ENCODE data around the gene LNX1. TPM values are rescaled to one million over a fixed set of nuclear protein-coding genes. Genes with fewer than 3 reads are reported as not detected.

Gene LNX1
- total and polyA plus RNA-seq, 2 of the 8 experiments (the other 6 are each of a cell fraction or from before 2014, with no cell fraction given) = 2.7 to 3.8 TPM

DNA sequence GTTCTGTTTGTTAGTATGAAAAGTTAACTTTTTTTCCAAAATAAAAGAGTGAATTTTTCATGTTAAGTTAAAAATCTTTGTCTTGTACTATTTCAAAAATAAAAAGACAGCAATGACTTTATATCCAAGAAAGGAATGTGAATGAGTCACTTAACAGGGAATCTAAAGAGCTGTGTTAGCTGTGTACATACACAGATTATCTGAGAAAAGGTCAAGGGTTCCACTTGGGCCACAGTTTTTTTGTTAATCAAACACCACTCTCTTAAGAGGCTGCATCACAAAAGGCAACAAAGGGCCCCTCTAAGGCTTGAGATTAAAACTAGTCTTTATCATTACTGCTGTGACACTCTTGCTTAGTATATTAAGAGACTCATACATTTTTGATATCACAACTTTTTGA is 131.7 kb downstream of the LNX1 start (continued):
- TF ChIP-seq, protein P1, sequence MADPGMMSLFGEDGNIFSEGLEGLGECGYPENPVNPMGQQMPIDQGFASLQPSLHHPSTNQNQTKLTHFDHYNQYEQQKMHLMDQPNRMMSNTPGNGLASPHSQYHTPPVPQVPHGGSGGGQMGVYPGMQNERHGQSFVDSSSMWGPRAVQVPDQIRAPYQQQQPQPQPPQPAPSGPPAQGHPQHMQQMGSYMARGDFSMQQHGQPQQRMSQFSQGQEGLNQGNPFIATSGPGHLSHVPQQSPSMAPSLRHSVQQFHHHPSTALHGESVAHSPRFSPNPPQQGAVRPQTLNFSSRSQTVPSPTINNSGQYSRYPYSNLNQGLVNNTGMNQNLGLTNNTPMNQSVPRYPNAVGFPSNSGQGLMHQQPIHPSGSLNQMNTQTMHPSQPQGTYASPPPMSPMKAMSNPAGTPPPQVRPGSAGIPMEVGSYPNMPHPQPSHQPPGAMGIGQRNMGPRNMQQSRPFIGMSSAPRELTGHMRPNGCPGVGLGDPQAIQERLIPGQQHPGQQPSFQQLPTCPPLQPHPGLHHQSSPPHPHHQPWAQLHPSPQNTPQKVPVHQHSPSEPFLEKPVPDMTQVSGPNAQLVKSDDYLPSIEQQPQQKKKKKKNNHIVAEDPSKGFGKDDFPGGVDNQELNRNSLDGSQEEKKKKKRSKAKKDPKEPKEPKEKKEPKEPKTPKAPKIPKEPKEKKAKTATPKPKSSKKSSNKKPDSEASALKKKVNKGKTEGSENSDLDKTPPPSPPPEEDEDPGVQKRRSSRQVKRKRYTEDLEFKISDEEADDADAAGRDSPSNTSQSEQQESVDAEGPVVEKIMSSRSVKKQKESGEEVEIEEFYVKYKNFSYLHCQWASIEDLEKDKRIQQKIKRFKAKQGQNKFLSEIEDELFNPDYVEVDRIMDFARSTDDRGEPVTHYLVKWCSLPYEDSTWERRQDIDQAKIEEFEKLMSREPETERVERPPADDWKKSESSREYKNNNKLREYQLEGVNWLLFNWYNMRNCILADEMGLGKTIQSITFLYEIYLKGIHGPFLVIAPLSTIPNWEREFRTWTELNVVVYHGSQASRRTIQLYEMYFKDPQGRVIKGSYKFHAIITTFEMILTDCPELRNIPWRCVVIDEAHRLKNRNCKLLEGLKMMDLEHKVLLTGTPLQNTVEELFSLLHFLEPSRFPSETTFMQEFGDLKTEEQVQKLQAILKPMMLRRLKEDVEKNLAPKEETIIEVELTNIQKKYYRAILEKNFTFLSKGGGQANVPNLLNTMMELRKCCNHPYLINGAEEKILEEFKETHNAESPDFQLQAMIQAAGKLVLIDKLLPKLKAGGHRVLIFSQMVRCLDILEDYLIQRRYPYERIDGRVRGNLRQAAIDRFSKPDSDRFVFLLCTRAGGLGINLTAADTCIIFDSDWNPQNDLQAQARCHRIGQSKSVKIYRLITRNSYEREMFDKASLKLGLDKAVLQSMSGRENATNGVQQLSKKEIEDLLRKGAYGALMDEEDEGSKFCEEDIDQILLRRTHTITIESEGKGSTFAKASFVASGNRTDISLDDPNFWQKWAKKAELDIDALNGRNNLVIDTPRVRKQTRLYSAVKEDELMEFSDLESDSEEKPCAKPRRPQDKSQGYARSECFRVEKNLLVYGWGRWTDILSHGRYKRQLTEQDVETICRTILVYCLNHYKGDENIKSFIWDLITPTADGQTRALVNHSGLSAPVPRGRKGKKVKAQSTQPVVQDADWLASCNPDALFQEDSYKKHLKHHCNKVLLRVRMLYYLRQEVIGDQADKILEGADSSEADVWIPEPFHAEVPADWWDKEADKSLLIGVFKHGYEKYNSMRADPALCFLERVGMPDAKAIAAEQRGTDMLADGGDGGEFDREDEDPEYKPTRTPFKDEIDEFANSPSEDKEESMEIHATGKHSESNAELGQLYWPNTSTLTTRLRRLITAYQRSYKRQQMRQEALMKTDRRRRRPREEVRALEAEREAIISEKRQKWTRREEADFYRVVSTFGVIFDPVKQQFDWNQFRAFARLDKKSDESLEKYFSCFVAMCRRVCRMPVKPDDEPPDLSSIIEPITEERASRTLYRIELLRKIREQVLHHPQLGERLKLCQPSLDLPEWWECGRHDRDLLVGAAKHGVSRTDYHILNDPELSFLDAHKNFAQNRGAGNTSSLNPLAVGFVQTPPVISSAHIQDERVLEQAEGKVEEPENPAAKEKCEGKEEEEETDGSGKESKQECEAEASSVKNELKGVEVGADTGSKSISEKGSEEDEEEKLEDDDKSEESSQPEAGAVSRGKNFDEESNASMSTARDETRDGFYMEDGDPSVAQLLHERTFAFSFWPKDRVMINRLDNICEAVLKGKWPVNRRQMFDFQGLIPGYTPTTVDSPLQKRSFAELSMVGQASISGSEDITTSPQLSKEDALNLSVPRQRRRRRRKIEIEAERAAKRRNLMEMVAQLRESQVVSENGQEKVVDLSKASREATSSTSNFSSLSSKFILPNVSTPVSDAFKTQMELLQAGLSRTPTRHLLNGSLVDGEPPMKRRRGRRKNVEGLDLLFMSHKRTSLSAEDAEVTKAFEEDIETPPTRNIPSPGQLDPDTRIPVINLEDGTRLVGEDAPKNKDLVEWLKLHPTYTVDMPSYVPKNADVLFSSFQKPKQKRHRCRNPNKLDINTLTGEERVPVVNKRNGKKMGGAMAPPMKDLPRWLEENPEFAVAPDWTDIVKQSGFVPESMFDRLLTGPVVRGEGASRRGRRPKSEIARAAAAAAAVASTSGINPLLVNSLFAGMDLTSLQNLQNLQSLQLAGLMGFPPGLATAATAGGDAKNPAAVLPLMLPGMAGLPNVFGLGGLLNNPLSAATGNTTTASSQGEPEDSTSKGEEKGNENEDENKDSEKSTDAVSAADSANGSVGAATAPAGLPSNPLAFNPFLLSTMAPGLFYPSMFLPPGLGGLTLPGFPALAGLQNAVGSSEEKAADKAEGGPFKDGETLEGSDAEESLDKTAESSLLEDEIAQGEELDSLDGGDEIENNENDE (IDR thresholded peaks at IDR 0.05; ENCODE audit: insufficient replicate concordance, low read length) = no peak
- TF ChIP-seq SRF (IDR thresholded peaks at IDR 0.05; ENCODE audit: low read depth, low read length) (no peak), CEBPB (IDR thresholded peaks at IDR 0.05; ENCODE audit: low read depth, low read length) (no peak), BCL11A (IDR thresholded peaks at IDR 0.05; ENCODE audit: low read depth in 2 of 2, low read length in 2 of 2) (no peak), RAD21 (IDR thresholded peaks at IDR 0.05 in 1 of 2, conservative IDR thresholded peaks at IDR 0.05 in 1 of 2; ENCODE audit: low read depth in 2 of 2, low read length in 2 of 2) (no peak)

All from H1 (cell line).